Astrocyte of the spinal cord (primary cell): ENCODE data around the gene FLNC.

Experiments used
- DNase-seq: peaks from one replicate; pipeline ENCODE4 v3.0.0; 2011; ENCODE audit warnings: low read depth, low spot score
- H3K4me3 ChIP-seq: 2 replicates; pipeline ENCODE4 v1.5.1; 2011; ENCODE audit warnings: low read depth, mild to moderate bottlenecking, low read length, moderate library complexity
- CTCF ChIP-seq: IDR thresholded peaks from 2 replicates; pipeline ENCODE4 v1.5.1; 2012; ENCODE audit warnings: low read depth, mild to moderate bottlenecking, low read length, inconsistent platforms
- in situ Hi-C: cut with HindIII; loops from 2 replicates; pipeline ENCODE4 v1.10.0; 2017; ENCODE audit warnings: low sequenced_read_pairs

FLNC gene

DNA sequence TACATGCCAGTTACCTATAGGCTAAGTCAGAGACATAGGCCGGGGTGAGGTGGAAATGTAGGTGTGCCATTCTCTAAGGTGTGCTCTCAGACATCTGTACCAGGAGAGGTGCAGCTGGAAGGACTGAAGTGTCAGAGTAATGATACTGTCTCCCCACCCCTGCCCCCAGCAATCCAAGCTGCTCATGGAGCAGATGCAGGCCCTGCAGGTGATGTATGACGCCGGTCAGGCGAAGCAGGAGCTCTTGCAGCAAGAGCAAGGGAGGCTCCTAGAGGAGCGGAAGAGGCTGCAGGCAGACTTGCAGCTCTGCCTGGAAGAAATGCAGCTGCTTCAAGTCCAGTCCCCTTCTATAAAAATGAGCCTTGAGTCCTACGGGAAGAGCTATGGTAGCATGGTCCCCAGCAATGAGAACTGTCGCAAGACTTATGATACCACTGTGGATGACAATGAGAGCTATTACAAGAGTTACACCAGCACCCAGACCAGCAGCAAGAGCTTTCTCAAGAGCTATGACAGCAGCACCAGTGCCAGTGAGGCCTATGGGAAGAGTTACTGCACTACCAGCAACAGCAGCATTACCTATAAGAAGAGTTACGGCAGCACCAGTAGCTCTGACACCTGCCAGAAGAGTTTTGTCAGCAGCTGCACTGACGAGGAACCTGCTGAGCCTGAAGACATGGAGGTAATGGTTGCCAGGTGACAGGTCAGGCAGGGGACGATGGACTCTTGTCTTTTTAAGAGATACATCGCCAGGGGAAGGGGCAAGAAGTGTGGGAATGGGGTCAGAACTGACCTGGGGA is 18.4 kb upstream of the FLNC start:
- DNase-seq: no peak
- in situ Hi-C loops: no loop called here
- TF ChIP-seq CTCF: no peak
- no peak overlapping the region for H3K4me3 ChIP-seq

DNA sequence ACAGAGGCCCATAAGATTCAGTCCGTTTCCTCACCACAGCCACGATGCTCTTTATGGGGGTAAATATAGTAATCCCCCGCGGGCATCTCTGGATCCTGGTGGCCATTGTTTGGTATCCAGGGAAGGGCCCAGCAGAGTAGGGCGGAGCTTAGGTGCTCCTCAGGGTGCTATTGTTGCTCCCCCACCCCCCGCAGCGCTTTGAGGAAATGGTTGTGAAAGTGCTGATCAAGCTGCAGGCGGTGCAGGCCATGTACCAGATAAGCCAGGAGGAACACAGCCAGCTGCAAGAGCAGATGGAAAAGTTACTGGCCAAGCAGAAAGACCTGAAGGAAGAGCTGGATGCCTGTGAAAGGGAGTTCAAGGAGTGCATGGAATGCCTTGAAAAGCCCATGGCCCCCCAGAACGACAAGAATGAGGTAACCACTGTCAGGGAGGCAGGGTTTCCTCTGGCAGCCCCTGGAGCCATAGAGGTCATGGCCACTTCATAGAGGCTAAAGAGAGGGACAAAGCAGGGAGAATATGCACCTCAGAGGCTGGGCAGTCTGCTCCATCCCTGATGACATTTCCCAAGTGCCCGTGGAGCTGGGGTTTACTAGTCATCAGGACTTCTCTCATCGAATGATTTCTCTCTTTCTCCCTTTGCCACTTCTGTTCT is 17.6 kb upstream of the FLNC start:
- in situ Hi-C loops: no loop called here
- DNase-seq: no peak
- H3K4me3 ChIP-seq: no peak overlapping the region
- no peak for TF ChIP-seq CTCF

DNA sequence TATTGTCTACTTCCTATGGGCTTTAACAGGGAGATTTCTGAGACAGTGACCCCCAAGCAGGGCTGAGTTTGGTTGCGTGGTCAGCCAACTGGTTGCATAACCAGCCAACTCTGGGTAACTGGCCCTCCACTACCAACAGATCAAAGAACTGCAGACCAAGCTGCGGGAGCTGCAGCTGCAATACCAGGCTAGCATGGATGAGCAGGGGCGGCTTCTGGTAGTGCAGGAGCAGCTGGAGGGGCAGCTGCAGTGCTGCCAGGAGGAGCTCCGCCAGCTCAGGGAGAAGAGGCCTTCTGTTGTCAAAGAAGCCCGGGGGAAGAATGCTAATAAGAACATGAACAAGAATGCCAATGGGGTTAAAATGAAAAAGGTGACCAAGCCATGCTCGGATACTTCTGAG is 15.7 kb upstream of the FLNC start:
- in situ Hi-C loops: no loop called here

GRCh38 chr7:128815289-128815942 is 14.8 kb upstream of the FLNC start:
- no peak for TF ChIP-seq CTCF
- no peak for DNase-seq
- in situ Hi-C loops: no loop called here
- H3K4me3 ChIP-seq: no peak overlapping the region

More for the DNA sequence above, 15.7 kb upstream of the FLNC start:
- no peak for TF ChIP-seq CTCF
- no peak for DNase-seq
- H3K4me3 ChIP-seq: no peak overlapping the region

GRCh38 chr7:128818694-128819093 is 11.5 kb upstream of the FLNC start:
- H3K4me3 ChIP-seq: no peak overlapping the region
- no peak for TF ChIP-seq CTCF
- DNase-seq: no peak
- in situ Hi-C loops: no loop called here

DNA sequence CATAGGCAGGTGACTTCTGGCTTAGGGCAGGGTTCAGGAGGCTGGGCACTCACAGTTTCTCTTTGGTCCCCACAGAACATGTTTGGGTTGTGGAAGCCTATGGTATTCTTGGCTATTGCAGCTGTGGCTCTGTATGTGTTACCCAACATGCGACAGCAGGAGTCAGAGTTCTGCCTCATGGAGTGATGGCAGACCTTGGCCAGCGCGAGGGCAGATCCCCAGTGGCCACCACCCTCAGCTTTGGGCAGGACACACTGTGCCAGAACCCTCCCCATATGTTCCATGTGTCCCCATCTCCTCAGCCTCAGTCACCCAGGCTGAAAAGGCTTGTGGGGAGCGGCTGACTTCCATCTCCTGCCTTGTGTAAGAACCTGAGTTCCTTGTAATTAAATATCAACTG is 8.5 kb upstream of the FLNC start:
- H3K4me3 ChIP-seq: no peak overlapping the region
- TF ChIP-seq CTCF: no peak
- in situ Hi-C loops: no loop called here
- no peak for DNase-seq
